SK-N-SH (cell line): ENCODE results near the gene CBLB. TPM values are rescaled to one million over a fixed set of nuclear protein-coding genes. Genes with fewer than 3 reads are reported as not detected.

Experiments
- CTCF ChIA-PET: fragments of 300-600, 350-600 bp; formaldehyde crosslinking; extraction: SDS; loops from one replicate; lab custom pipeline; 2021; lab: Yijun Ruan, JAX
- POLR2A ChIA-PET: fragments of 350-600 bp; sonication (Branson Sonifier 250); formaldehyde crosslinking; extraction: SDS; loops from one replicate; lab custom pipeline; 2020; ENCODE audit warnings: antibody characterized with exemption, inconsistent platforms; lab: Yijun Ruan, JAX
- DNase-seq: peaks from one replicate; pipeline ENCODE4 v3.0.0; 2012
- H2AFZ ChIP-seq: fragments of 200-600 bp; sonication (generic); 2 replicates; pipeline ENCODE4 v1.8.1; 2016; ENCODE audit warnings: antibody characterized with exemption, mild to moderate bottlenecking, low read depth
- H3F3A ChIP-seq: fragments of 200-600 bp; sonication (generic); replicated peaks from 2 replicates; pipeline ENCODE3; 2016; ENCODE audit warnings: antibody characterized with exemption, mild to moderate bottlenecking; ENCODE audit not compliant: insufficient read depth
- H3K27ac ChIP-seq, 2 experiments: fragments of 200-500 bp in 1 of 2; fragments of 200-600 bp in 1 of 2; sonication (Bioruptor generic) in 1 of 2; sonication (generic), shearing (Covaris generic) in 1 of 2; 2 replicates each; pipeline versions ENCODE4 v1.5.1 to v1.6.1; 2014 to 2016; ENCODE audit warnings: low read depth in 2 of 2, inconsistent platforms in 1 of 2, low read length in 1 of 2, mild to moderate bottlenecking in 1 of 2, mixed read lengths in 1 of 2
- H3K27me3 ChIP-seq: fragments of 200-600 bp; sonication (generic), shearing (Covaris generic); 2 replicates; pipeline ENCODE4 v1.6.1; 2016; ENCODE audit warnings: mixed run types; ENCODE audit not compliant: insufficient read depth
- H3K36me3 ChIP-seq, 2 experiments: fragments of 200-500 bp in 1 of 2; fragments of 200-600 bp in 1 of 2; sonication (Bioruptor generic) in 1 of 2; sonication (generic) in 1 of 2; replicated peaks in 1 of 2; 2 replicates each; pipeline versions ENCODE3 to v1.5.1; 2014 to 2016; ENCODE audit warnings: low read length in 1 of 2, mild to moderate bottlenecking in 1 of 2; ENCODE audit not compliant: insufficient read depth in 2 of 2, control insufficient read depth in 1 of 2
- H3K4me1 ChIP-seq, 2 experiments: fragments of 200-500 bp in 1 of 2; fragments of 200-600 bp in 1 of 2; sonication (Bioruptor generic) in 1 of 2; sonication (generic), shearing (Covaris generic) in 1 of 2; 2 replicates each; pipeline versions ENCODE4 v1.5.1 to v1.6.1; 2014 to 2016; ENCODE audit warnings: low read depth in 1 of 2, low read length in 1 of 2, mixed run types in 1 of 2; ENCODE audit not compliant: insufficient read depth in 2 of 2, control insufficient read depth in 1 of 2
- H3K4me2 ChIP-seq: fragments of 200-600 bp; sonication (generic), shearing (Covaris generic); 2 replicates; pipeline ENCODE4 v1.6.1; 2017; ENCODE audit warnings: mixed run types
- H3K4me3 ChIP-seq, 2 experiments: fragments of 200-500 bp in 1 of 2; fragments of 200-600 bp in 1 of 2; sonication (Bioruptor generic) in 1 of 2; sonication (generic), shearing (Covaris generic) in 1 of 2; 2 replicates each; pipeline versions ENCODE4 v1.5.1 to v1.8.1; 2014 to 2016; ENCODE audit warnings: low read depth in 2 of 2, inconsistent platforms in 1 of 2, low read length in 1 of 2, mild to moderate bottlenecking in 1 of 2, mixed read lengths in 1 of 2, moderate library complexity in 1 of 2
- H3K79me2 ChIP-seq: fragments of 200-600 bp; sonication (generic); 2 replicates; pipeline ENCODE4 v1.8.1; 2017; ENCODE audit warnings: mild to moderate bottlenecking; ENCODE audit not compliant: insufficient read depth
- H3K9ac ChIP-seq: fragments of 200-600 bp; sonication (generic); 2 replicates; pipeline ENCODE4 v1.6.1; 2017; ENCODE audit warnings: mixed run types
- H3K9me2 ChIP-seq: fragments of 200-600 bp; sonication (generic); 2 replicates; pipeline ENCODE4 v1.6.1; 2017; ENCODE audit warnings: mixed run types
- H3K9me3 ChIP-seq: fragments of 200-600 bp; sonication (generic); 2 replicates; pipeline ENCODE4 v1.6.1; 2017; ENCODE audit warnings: mixed run types, mild to moderate bottlenecking, moderate library complexity
- H4K20me1 ChIP-seq: fragments of 200-600 bp; sonication (generic); 2 replicates; pipeline ENCODE4 v1.6.1; 2017; ENCODE audit warnings: mild to moderate bottlenecking, mixed run types; ENCODE audit not compliant: insufficient read depth
- EP300 ChIP-seq, 2 experiments: IDR thresholded peaks; 2 replicates each; pipeline versions ENCODE4 v1.4.0 to v1.6.1; 2012; ENCODE audit warnings: borderline replicate concordance in 1 of 2, low read depth in 1 of 2, low read length in 1 of 2
- EZH2phosphoT487 ChIP-seq: fragments of 200-600 bp; sonication (generic); IDR thresholded peaks from 2 replicates; pipeline ENCODE4 v1.6.1; 2017; ENCODE audit warnings: low read depth, mixed run types, mild to moderate bottlenecking, antibody characterized with exemption, moderate library complexity, borderline replicate concordance
- FOXM1 ChIP-seq: IDR thresholded peaks from 2 replicates; pipeline ENCODE4 v1.4.0; 2012; ENCODE audit warnings: low read depth, mild to moderate bottlenecking
- GATA2 ChIP-seq: sonication (generic); formaldehyde crosslinking; IDR thresholded peaks from 2 replicates; pipeline ENCODE4 v1.5.0; 2020; ENCODE audit warnings: mild to moderate bottlenecking, missing genetic modification reagents
- JUND ChIP-seq: IDR thresholded peaks from 2 replicates; pipeline ENCODE4 v1.4.0; 2012
- PBX3 ChIP-seq: IDR thresholded peaks from 2 replicates; pipeline ENCODE4; 2012
- RAD21 ChIP-seq: IDR thresholded peaks from 2 replicates; pipeline ENCODE4 v1.6.1; 2012; ENCODE audit warnings: mild to moderate bottlenecking, low read length
- REST ChIP-seq: IDR thresholded peaks from 2 replicates; pipeline ENCODE4 v1.6.1; 2012; ENCODE audit warnings: mild to moderate bottlenecking, low read depth, low read length, moderate library complexity
- RFX5 ChIP-seq: IDR thresholded peaks from 2 replicates; pipeline ENCODE4 v1.6.1; 2012; ENCODE audit warnings: mild to moderate bottlenecking, improper control_type of control experiment, low read length
- RXRA ChIP-seq: IDR thresholded peaks from 2 replicates; pipeline ENCODE4 v1.4.0; 2012; ENCODE audit warnings: low read depth, mild to moderate bottlenecking, borderline replicate concordance
- SIN3A ChIP-seq: IDR thresholded peaks from 2 replicates; pipeline ENCODE4 v1.6.1; 2012; ENCODE audit warnings: low read depth, mild to moderate bottlenecking, low read length, moderate library complexity, borderline replicate concordance
- SMC3 ChIP-seq: IDR thresholded peaks from 2 replicates; pipeline ENCODE4 v1.6.1; 2012; ENCODE audit warnings: low read depth, low read length, improper control_type of control experiment
- ZBTB33 ChIP-seq: IDR thresholded peaks from 2 replicates; pipeline ENCODE4 v1.4.0; 2012; ENCODE audit warnings: low read depth, borderline replicate concordance
- WGBS: methylation state at CpG from one replicate; pipeline ENCODE4 v1.1.6; 2017; ENCODE audit warnings: low lambda C conversion rate; 5-methylcytosine and 5-hydroxymethylcytosine counted together
- polyA plus RNA-seq, 3 experiments: library from polyadenylated mRNA; depleted of rRNA; stranded (reverse); fragments of >200 nt; gene quantifications; 2 replicates each; pipeline ENCODE4 v1.2.3, GENCODE V29; 2012
- TF ChIP-seq, protein P1 (sequence below): IDR thresholded peaks from 2 replicates; pipeline ENCODE4 v1.4.0; 2012; ENCODE audit warnings: low read depth
- TF ChIP-seq, protein P2 (sequence below): fragments of 200-600 bp; sonication (generic); IDR thresholded peaks from 2 replicates; pipeline ENCODE4 v1.6.1; 2017; ENCODE audit warnings: antibody characterized with exemption, mild to moderate bottlenecking, moderate library complexity
- TF ChIP-seq, protein P3 (sequence below): IDR thresholded peaks from 2 replicates; pipeline ENCODE4 v1.4.0; 2012; ENCODE audit warnings: low read depth, borderline replicate concordance

The CBLB gene
- polyA plus RNA-seq, 1 of the 3 experiments (the other 2 are of a cell fraction) = 4.4 TPM

GRCh38 chr3:105733356-105733755 lies 135.5 kb downstream of the CBLB start:
- Histone ChIP-seq H3K79me2 (no peaks in the 10 kb centered on the region), H4K20me1 (no peaks in the 10 kb centered on the region), H3K4me2 (no peak overlapping the region), H3K9me2 (no peaks in the 10 kb centered on the region), H3K27ac (no peak overlapping the region), H3K36me3 (peaks cover 5 to 71% of the 10 kb centered on the region in 2 experiments), H3K9me3 (no peaks in the 10 kb centered on the region), H2AFZ (no peak overlapping the region), H3K9ac (no peak overlapping the region), H3F3A (no peaks in the 10 kb centered on the region), H3K27me3 (no peaks in the 10 kb centered on the region), H3K4me1 (no peaks in the 10 kb centered on the region), H3K4me3 (no peak overlapping the region)
- no peak for DNase-seq
- TF ChIP-seq ZBTB33 = no peak
- no peak for TF ChIP-seq PBX3
- TF ChIP-seq RAD21 = no peak
- TF ChIP-seq EP300 (IDR thresholded peaks at IDR 0.05; ENCODE audit: borderline replicate concordance in 1 of 2, low read depth in 1 of 2, low read length in 1 of 2) = no peak
- no peak for TF ChIP-seq SIN3A
- TF ChIP-seq REST = no peak
- TF ChIP-seq, protein P1, sequence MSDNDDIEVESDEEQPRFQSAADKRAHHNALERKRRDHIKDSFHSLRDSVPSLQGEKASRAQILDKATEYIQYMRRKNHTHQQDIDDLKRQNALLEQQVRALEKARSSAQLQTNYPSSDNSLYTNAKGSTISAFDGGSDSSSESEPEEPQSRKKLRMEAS = no peak
- no peak for TF ChIP-seq JUND
- TF ChIP-seq RFX5 = no peak
- TF ChIP-seq SMC3 = no peak
- TF ChIP-seq FOXM1 = no peak
- TF ChIP-seq, protein P2, sequence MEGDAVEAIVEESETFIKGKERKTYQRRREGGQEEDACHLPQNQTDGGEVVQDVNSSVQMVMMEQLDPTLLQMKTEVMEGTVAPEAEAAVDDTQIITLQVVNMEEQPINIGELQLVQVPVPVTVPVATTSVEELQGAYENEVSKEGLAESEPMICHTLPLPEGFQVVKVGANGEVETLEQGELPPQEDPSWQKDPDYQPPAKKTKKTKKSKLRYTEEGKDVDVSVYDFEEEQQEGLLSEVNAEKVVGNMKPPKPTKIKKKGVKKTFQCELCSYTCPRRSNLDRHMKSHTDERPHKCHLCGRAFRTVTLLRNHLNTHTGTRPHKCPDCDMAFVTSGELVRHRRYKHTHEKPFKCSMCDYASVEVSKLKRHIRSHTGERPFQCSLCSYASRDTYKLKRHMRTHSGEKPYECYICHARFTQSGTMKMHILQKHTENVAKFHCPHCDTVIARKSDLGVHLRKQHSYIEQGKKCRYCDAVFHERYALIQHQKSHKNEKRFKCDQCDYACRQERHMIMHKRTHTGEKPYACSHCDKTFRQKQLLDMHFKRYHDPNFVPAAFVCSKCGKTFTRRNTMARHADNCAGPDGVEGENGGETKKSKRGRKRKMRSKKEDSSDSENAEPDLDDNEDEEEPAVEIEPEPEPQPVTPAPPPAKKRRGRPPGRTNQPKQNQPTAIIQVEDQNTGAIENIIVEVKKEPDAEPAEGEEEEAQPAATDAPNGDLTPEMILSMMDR = no peak
- no peak for TF ChIP-seq GATA2 (CRISPR knock-in tag)
- TF ChIP-seq, protein P3, sequence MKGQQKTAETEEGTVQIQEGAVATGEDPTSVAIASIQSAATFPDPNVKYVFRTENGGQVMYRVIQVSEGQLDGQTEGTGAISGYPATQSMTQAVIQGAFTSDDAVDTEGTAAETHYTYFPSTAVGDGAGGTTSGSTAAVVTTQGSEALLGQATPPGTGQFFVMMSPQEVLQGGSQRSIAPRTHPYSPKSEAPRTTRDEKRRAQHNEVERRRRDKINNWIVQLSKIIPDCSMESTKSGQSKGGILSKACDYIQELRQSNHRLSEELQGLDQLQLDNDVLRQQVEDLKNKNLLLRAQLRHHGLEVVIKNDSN = no peak
- no peak for TF ChIP-seq RXRA
- TF ChIP-seq EZH2phosphoT487 = no peak
- 98% methylated on average over 2 of the region's 2 CpGs for WGBS
- ChIA-PET CTCF (no interaction called here), POLR2A (no interaction called here)
